B cell (primary cell): ENCODE results near the gene SLC25A38. TPM values are rescaled to one million over a fixed set of nuclear protein-coding genes. Genes with fewer than 3 reads are reported as not detected.

Experiments
- ATAC-seq: fragments of 200-7000 bp; cut with Tn5 transposase; one replicate; pipeline ENCODE4 v1.10.0; 2021; ENCODE audit warnings: low read depth, mild to moderate bottlenecking, moderate number of reproducible peaks, moderate library complexity
- CTCF ChIA-PET: fragments of 350-600 bp; sonication (Branson Sonifier 250); formaldehyde crosslinking; loops from one replicate; lab custom pipeline; 2021; ENCODE audit warnings: antibody characterized with exemption, inconsistent platforms; lab: Charles Lee
- POLR2A ChIA-PET: fragments of 350-600 bp; sonication (Branson Sonifier 250); formaldehyde crosslinking; loops from one replicate; lab custom pipeline; 2021; ENCODE audit warnings: antibody characterized with exemption; lab: Charles Lee
- DNase-seq: peaks from one replicate; pipeline ENCODE4 v3.0.0; 2013
- H2AFZ ChIP-seq: 2 replicates; pipeline ENCODE4 v1.6.1; 2012; ENCODE audit warnings: mild to moderate bottlenecking, low read depth, low read length; ENCODE audit not compliant: insufficient read depth, poor library complexity, severe bottlenecking
- H3K27ac ChIP-seq, 2 donors: 1 replicate in 1 of 2; 2 replicates in 1 of 2; pipeline ENCODE4 v1.5.1; 2012 to 2013; ENCODE audit warnings: low read length in 2 of 2, mild to moderate bottlenecking in 2 of 2, moderate library complexity in 1 of 2
- H3K27me3 ChIP-seq, 4 experiments: fragments of 200-600 bp in 1 of 4; sonication (generic) in 1 of 4; replicated peaks in 1 of 4; 1 replicate in 2 of 4; 2 replicates in 2 of 4; pipeline versions ENCODE4 v1.6.1 to v1.7.0; 2013 to 2016; ENCODE audit warnings: low read length in 3 of 4, mild to moderate bottlenecking in 2 of 4, mixed read lengths in 1 of 4, moderate library complexity in 1 of 4; ENCODE audit not compliant: insufficient read depth in 4 of 4, control insufficient read depth in 3 of 4; ENCODE audit errors: control extremely low read depth in 1 of 4
- H3K36me3 ChIP-seq, 2 experiments: replicated peaks in 1 of 2; 1 replicate in 1 of 2; 2 replicates in 1 of 2; pipeline versions ENCODE4 v1.6.1 to v1.7.1; 2013; ENCODE audit warnings: low read length in 1 of 2; ENCODE audit not compliant: insufficient read depth in 2 of 2, control insufficient read depth in 1 of 2; ENCODE audit errors: control extremely low read depth in 1 of 2, extremely low read depth in 1 of 2
- H3K4me1 ChIP-seq, 2 donors: fragments of 200-600 bp in 1 of 2; sonication (generic) in 1 of 2; 1 replicate in 1 of 2; 2 replicates in 1 of 2; pipeline versions ENCODE4 v1.5.1 to v1.6.1; 2013 to 2017; ENCODE audit warnings: low read length in 2 of 2; ENCODE audit not compliant: control insufficient read depth in 2 of 2, insufficient read depth in 2 of 2
- H3K4me2 ChIP-seq: replicated peaks from 2 replicates; pipeline ENCODE3; 2012; ENCODE audit warnings: mild to moderate bottlenecking, low read depth, low read length; ENCODE audit not compliant: poor library complexity, severe bottlenecking
- H3K4me3 ChIP-seq, 5 experiments: fragments of 200-600 bp in 1 of 5; sonication (generic) in 1 of 5; 1 replicate in 3 of 5; 2 replicates in 2 of 5; pipeline versions ENCODE4 v1.5.1 to v1.7.0; 2011 to 2016; ENCODE audit warnings: low read length in 4 of 5, mild to moderate bottlenecking in 4 of 5, low read depth in 2 of 5, control low read depth in 1 of 5, moderate library complexity in 1 of 5; ENCODE audit not compliant: insufficient read depth in 1 of 5; ENCODE audit errors: control extremely low read depth in 1 of 5, extremely low read depth in 1 of 5
- H3K79me2 ChIP-seq: fragments of 200-600 bp; sonication (generic); one replicate; pipeline ENCODE4 v1.6.0; 2016; ENCODE audit warnings: low read length; ENCODE audit not compliant: control insufficient read depth, insufficient read depth
- H3K9ac ChIP-seq: fragments of 200-600 bp; sonication (generic); 2 replicates; pipeline ENCODE4 v1.6.1; 2017; ENCODE audit warnings: mild to moderate bottlenecking, low read length, moderate library complexity
- H3K9me3 ChIP-seq, 3 donors: one replicate each; pipeline versions ENCODE4 v1.6.1 to v1.7.1; 2013; ENCODE audit warnings: low read length in 2 of 3; ENCODE audit not compliant: control insufficient read depth in 2 of 3, insufficient read depth in 1 of 3; ENCODE audit errors: control extremely low read depth in 1 of 3
- H4K20me1 ChIP-seq: 2 replicates; pipeline ENCODE4 v1.6.0; 2012; ENCODE audit warnings: mild to moderate bottlenecking, low read length; ENCODE audit not compliant: insufficient read depth, control insufficient read depth, poor library complexity, severe bottlenecking
- H3K27ac Mint-ChIP-seq: one replicate; pipeline ENCODE4 v1.8.0; 2021; ENCODE audit warnings: mixed read lengths
- H3K27me3 Mint-ChIP-seq: one replicate; pipeline ENCODE4 v1.8.0; 2021; ENCODE audit warnings: mixed read lengths
- H3K4me1 Mint-ChIP-seq: one replicate; pipeline ENCODE4 v1.8.0; 2021; ENCODE audit warnings: mixed read lengths
- H3K4me3 Mint-ChIP-seq: one replicate; pipeline ENCODE4 v1.8.0; 2021; ENCODE audit warnings: mixed read lengths
- H3K9me3 Mint-ChIP-seq: one replicate; pipeline ENCODE4 v1.8.0; 2022; ENCODE audit warnings: mixed read lengths; ENCODE audit not compliant: insufficient read depth
- EZH2 ChIP-seq: IDR thresholded peaks from 2 replicates; pipeline ENCODE4 v1.6.1; 2012; ENCODE audit warnings: borderline replicate concordance, low read depth, mild to moderate bottlenecking, moderate library complexity, low read length; ENCODE audit not compliant: insufficient read depth, poor library complexity, severe bottlenecking
- WGBS: methylation state at CpG from one replicate; pipeline ENCODE4 v1.1.5; 2013; ENCODE audit warnings: missing lambda C conversion rate; ENCODE audit not compliant: insufficient coverage; 5-methylcytosine and 5-hydroxymethylcytosine counted together
- intact Hi-C: fragments of 100-400 bp; cut with micrococcal nuclease; formaldehyde crosslinking; loops from one replicate; pipeline ENCODE4 v1.10.0; 2022
- polyA plus RNA-seq: library from polyadenylated mRNA; depleted of rRNA; stranded (reverse); fragments of >200 nt; gene quantifications from 2 replicates; pipeline ENCODE4 v1.2.3, GENCODE V29; 2012
- total RNA-seq, 2 donors: library from RNA; stranded (reverse); fragments of 120-200 nt in 1 of 2; gene quantifications; 1 replicate in 1 of 2; 2 replicates in 1 of 2; pipeline versions ENCODE4 v1.2.3 to v1.2.4, GENCODE V29; 2013 to 2022
- TF ChIP-seq, protein P1 (sequence below): fragments of 200-600 bp; IDR thresholded peaks from one replicate; pipeline ENCODE4 v1.8.0; 2022; ENCODE audit warnings: antibody characterized with exemption, mild to moderate bottlenecking

The SLC25A38 gene
- total and polyA plus RNA-seq, 2 donors (not counting 1 experiment from before 2014, with no cell fraction given), result 45.5 to 53.0 TPM

DNA sequence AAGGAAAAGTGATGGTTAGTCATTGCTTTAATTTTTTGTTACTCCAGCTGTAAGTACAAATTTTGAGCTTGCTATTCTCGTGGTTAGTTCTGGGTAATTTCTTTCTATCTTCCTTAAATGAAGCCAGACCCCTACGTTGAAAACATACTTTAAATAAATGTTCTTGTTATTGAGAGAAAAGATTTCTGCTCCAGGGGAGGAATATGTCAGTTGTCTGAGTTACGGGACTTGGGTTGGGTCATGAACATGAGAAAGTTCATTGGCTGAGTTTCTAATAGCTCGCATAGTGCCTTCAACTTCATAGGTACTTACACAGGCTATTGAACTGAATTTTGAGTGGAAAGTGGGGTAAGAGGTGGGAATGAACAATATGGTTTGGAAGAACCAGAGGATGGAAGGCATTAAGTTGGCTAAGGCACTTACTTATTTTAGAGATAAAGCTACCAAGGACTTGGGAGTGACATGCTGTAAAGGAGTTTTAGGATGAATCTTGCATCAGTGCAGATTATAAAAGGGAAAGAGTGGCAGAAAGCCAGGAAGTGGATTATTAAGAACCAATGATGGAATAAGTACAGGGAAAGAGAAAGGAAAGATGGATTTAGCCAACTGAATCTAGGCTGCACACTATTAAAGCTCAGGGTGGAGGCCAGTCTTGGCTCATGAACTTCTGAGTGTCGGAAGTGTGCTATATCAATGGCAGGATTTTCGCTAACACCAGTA is 24.8 kb downstream of the SLC25A38 start:
- H3K9me3 Mint-ChIP-seq, result no peaks in the 10 kb centered on the region
- WGBS, result 85% methylated on average over 3 of the region's 6 CpGs
- no peak for DNase-seq
- ATAC-seq, result no peak
- TF ChIP-seq EZH2, result no peak
- TF ChIP-seq, protein P1, sequence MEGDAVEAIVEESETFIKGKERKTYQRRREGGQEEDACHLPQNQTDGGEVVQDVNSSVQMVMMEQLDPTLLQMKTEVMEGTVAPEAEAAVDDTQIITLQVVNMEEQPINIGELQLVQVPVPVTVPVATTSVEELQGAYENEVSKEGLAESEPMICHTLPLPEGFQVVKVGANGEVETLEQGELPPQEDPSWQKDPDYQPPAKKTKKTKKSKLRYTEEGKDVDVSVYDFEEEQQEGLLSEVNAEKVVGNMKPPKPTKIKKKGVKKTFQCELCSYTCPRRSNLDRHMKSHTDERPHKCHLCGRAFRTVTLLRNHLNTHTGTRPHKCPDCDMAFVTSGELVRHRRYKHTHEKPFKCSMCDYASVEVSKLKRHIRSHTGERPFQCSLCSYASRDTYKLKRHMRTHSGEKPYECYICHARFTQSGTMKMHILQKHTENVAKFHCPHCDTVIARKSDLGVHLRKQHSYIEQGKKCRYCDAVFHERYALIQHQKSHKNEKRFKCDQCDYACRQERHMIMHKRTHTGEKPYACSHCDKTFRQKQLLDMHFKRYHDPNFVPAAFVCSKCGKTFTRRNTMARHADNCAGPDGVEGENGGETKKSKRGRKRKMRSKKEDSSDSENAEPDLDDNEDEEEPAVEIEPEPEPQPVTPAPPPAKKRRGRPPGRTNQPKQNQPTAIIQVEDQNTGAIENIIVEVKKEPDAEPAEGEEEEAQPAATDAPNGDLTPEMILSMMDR, result no peak
- H3K36me3 ChIP-seq, result peaks cover 6 to 51% of the 10 kb centered on the region in 2 experiments
- H4K20me1 ChIP-seq, result peaks cover 51% of the 10 kb centered on the region
- peak overlapping the region; percentile 4 to 76 for H3K27ac ChIP-seq
- H3K9ac ChIP-seq, result peak overlapping the region; percentile 79
- peaks cover 39% of the 10 kb centered on the region for H3K4me1 Mint-ChIP-seq
- peak overlapping the region; percentile 89 for H3K4me3 Mint-ChIP-seq
- ChIA-PET POLR2A (interaction anchor here (1.2 to 1.6 kb wide), 2 partner anchors 21 to 24 kb away, joined by 3 to 7 read pairs; no protein-coding TSS in a partner anchor), CTCF (interaction anchor here (0.6 to 3.1 kb wide), 6 partner anchors 24 to 218 kb away, joined by 3 to 9 read pairs (median 4); no protein-coding TSS in a partner anchor)
- H2AFZ ChIP-seq, result no peak overlapping the region
- peak overlapping the region; percentile 80 for H3K4me2 ChIP-seq
- intact Hi-C loops, result loop anchor here (2.0 to 5.0 kb wide), 3 partner anchors 41 to 1271 kb away; partner anchors contain the start of genes ACAA1, MYD88 and OXSR1
- H3K4me3 ChIP-seq, result peak overlapping the region in 2 of 5 experiments; percentile 78 to 97
- peaks cover 33% of the 10 kb centered on the region for H3K79me2 ChIP-seq
- peaks cover 22 to 35% of the 10 kb centered on the region in 2 donors for H3K4me1 ChIP-seq
- no peaks in the 10 kb centered on the region for H3K9me3 ChIP-seq
- H3K27me3 ChIP-seq, result no peaks in the 10 kb centered on the region
- H3K27ac Mint-ChIP-seq, result peak overlapping the region; percentile 88
- H3K27me3 Mint-ChIP-seq, result no peaks in the 10 kb centered on the region
